ENCODE measurements around the gene TEDDM1. TPM values are rescaled to one million over a fixed set of nuclear protein-coding genes. Genes with fewer than 3 reads are reported as not detected.
A peak's percentile ranks its signal among the peaks of the same experiment; 100 is the strongest.

Gene TEDDM1
- total and polyA plus RNA-seq, 7 donors, result not detected

- peaks cover 40% of the 10 kb centered on the region for H3K4me1 ChIP-seq
- H3K27ac ChIP-seq, result peak within 1 kb of the TSS; percentile 98
- DNase-seq (peak; percentile 96 to 97), ATAC-seq (peak; percentile 84 to 93 (median 87))
- peaks cover 9 to 26% of the 10 kb centered on the region in 2 donors for H3K36me3 ChIP-seq (ENCODE audit: insufficient read depth in 1 of 2, low read depth in 1 of 2)
- no peaks in the 10 kb centered on the region for H3K9me3 ChIP-seq
- WGBS, 3 donors, result 0 to 1% (median 1%) methylated on average over 45 to 70 of the region's 70 CpGs
- peak within 1 kb of the TSS; percentile 96 for H3K4me3 ChIP-seq
- intact Hi-C loops (cut with DNase I), result loop anchor here (2.0 to 5.0 kb wide), 2 partner anchors 41 to 99 kb away; no protein-coding TSS in a partner anchor
- TF ChIP-seq, protein P1, sequence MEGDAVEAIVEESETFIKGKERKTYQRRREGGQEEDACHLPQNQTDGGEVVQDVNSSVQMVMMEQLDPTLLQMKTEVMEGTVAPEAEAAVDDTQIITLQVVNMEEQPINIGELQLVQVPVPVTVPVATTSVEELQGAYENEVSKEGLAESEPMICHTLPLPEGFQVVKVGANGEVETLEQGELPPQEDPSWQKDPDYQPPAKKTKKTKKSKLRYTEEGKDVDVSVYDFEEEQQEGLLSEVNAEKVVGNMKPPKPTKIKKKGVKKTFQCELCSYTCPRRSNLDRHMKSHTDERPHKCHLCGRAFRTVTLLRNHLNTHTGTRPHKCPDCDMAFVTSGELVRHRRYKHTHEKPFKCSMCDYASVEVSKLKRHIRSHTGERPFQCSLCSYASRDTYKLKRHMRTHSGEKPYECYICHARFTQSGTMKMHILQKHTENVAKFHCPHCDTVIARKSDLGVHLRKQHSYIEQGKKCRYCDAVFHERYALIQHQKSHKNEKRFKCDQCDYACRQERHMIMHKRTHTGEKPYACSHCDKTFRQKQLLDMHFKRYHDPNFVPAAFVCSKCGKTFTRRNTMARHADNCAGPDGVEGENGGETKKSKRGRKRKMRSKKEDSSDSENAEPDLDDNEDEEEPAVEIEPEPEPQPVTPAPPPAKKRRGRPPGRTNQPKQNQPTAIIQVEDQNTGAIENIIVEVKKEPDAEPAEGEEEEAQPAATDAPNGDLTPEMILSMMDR (IDR thresholded peaks at IDR 0.05), result peak; percentile 26
- no peaks in the 10 kb centered on the region for H3K27me3 ChIP-seq (ENCODE audit: insufficient read depth in 3 of 3, low read length in 2 of 3)
Measured at GRCh38 chr1:182391362-182392049, 9.0 kb downstream of the TEDDM1 start, which contains the start of gene GLUL. Gene GLUL (minus strand): TSS chr1:182391790. CDS start chr1:182388737, 3,053 bp downstream.

DNA sequence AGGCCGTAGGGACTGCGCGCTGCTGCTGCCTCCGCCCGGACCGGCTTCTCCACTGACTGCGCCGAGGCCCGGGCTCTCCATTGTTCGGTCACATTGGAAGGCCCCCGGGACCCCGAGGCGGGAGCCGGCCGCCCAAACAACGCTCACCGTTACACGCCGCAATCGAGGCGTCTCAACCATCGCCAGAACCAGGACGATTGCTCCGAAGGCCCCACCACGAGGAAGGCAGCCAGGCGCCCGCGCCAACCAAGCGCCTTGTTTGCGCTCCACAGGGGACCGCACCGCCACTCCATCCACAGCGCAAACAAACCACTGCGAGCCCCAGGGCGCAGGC is 9.5 kb downstream of the TEDDM1 start:
- Histone ChIP-seq H3K27ac (peak overlapping the region; percentile 98), H3K9me3 (no peaks in the 10 kb centered on the region), H3K4me3 (peak overlapping the region; percentile 96), H3K27me3 (ENCODE audit: insufficient read depth in 3 of 3, low read length in 2 of 3) (no peaks in the 10 kb centered on the region), H3K36me3 (ENCODE audit: insufficient read depth in 1 of 2, low read depth in 1 of 2) (peaks cover 10 to 31% of the 10 kb centered on the region in 2 donors), H3K4me1 (peaks cover 38% of the 10 kb centered on the region)
- DNase-seq, result no peak
- TF ChIP-seq, protein P1 (IDR thresholded peaks at IDR 0.05), result no peak
- peak; percentile 2 to 13 (median 4) for ATAC-seq
- WGBS, 3 donors, result 0 to 2% (median 0%) methylated on average over 31 to 35 of the region's 35 CpGs
- intact Hi-C loops (cut with DNase I), result loop anchor here (2.0 to 5.0 kb wide), 2 partner anchors 40 to 99 kb away; no protein-coding TSS in a partner anchor

DNA sequence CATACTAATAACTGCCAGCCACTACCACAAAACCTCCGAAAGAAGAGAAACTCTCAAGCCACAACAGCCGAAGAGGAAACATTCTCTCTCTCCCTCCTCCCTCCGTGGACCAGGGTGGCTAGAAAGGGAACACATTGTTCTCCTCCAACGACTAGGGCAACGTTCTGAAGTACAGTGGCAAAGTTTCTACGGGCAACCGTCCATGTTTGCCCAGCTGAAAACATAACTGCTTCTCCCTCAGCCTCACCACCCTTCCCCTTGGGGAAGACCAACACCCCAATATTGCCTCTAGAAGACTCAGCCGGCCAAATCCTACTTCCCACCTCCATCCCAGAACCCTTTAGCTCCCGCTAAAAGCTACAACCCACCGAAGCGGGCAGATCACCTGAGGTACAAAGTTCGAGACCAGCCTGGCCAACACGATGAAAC is 10.8 kb downstream of the TEDDM1 start:
- Histone ChIP-seq H3K9me3 (no peaks in the 10 kb centered on the region), H3K4me3 (peak overlapping the region; percentile 96), H3K27me3 (ENCODE audit: insufficient read depth in 3 of 3, low read length in 2 of 3) (no peaks in the 10 kb centered on the region), H3K36me3 (ENCODE audit: insufficient read depth in 1 of 2, low read depth in 1 of 2) (peaks cover 10 to 44% of the 10 kb centered on the region in 2 donors), H3K27ac (peak overlapping the region; percentile 98), H3K4me1 (peaks cover 40% of the 10 kb centered on the region)
- 1 to 3% (median 1%) methylated on average over 13 of the region's 13 CpGs for WGBS, 3 donors
- DNase-seq (no peak), ATAC-seq (peak in 1 of 4 donors; percentile 19)
- intact Hi-C loops (cut with DNase I), result loop anchor here (2.0 to 5.0 kb wide), 2 partner anchors 39 to 97 kb away; no protein-coding TSS in a partner anchor
- TF ChIP-seq, protein P1 (IDR thresholded peaks at IDR 0.05), result no peak

- 55 to 58% (median 58%) methylated on average over 5 of the region's 5 CpGs for WGBS, 3 donors
- TF ChIP-seq, protein P1 (IDR thresholded peaks at IDR 0.05), result no peak
- H3K27me3 ChIP-seq (ENCODE audit: insufficient read depth in 3 of 3, low read length in 2 of 3), result no peaks in the 10 kb centered on the region
- H3K9me3 ChIP-seq, result no peaks in the 10 kb centered on the region
- DNase-seq, result no peak
- intact Hi-C loops (cut with DNase I), result no loop called here
- peak overlapping the region; percentile 96 for H3K4me3 ChIP-seq
- no peak for ATAC-seq
- peaks cover 14 to 55% of the 10 kb centered on the region in 2 donors for H3K36me3 ChIP-seq (ENCODE audit: insufficient read depth in 1 of 2, low read depth in 1 of 2)
- H3K4me1 ChIP-seq, result peaks cover 40% of the 10 kb centered on the region
- H3K27ac ChIP-seq, result peak overlapping the region; percentile 98
Measured at GRCh38 chr1:182388392-182389134, 11.9 kb downstream of the TEDDM1 start.
